A549 (cell line): Measurements from ENCODE around the gene ENAH. TPM values are rescaled to one million over a fixed set of nuclear protein-coding genes. Genes with fewer than 3 reads are reported as not detected.

Experiments used
- ATAC-seq, 2 experiments: fragments of 200-7000 bp in 1 of 2; fragments of >200 bp in 1 of 2; cut with Nextera tagmentation in 1 of 2; cut with Tn5 transposase in 1 of 2; 3 replicates each; pipeline versions ENCODE4 v1.8.0 to v1.9.1; 2018 to 2020; ENCODE audit warnings: mild to moderate bottlenecking in 1 of 2, moderate library complexity in 1 of 2
- CTCF ChIA-PET: fragments of 300-600 bp; sonication (Branson Sonifier 250); formaldehyde crosslinking; extraction: SDS; loops from one replicate; lab custom pipeline; 2021; ENCODE audit warnings: antibody characterized with exemption, inconsistent platforms; lab: Yijun Ruan, JAX
- POLR2A ChIA-PET: fragments of 350-600 bp; formaldehyde crosslinking; extraction: SDS; loops from one replicate; lab custom pipeline; 2021; ENCODE audit warnings: antibody characterized with exemption, inconsistent platforms; lab: Yijun Ruan, JAX
- DNase-seq, 2 experiments: peaks; one replicate each; pipeline versions ENCODE4 v3.0.0 to v3.0.0-alpha.2; 2011 to 2016; ENCODE audit warnings: low read depth in 1 of 2, low spot score in 1 of 2
- FAIRE-seq: peaks from 2 replicates; lab custom pipeline; 2011; peaks lifted over from hg19 to GRCh38; lab: Jason Lieb, UNC
- H3K27ac ChIP-seq, 2 experiments: fragments of >200 bp; sonication (Bioruptor Twin); formaldehyde crosslinking; 3 replicates each; pipeline ENCODE4 v1.5.1; 2016 to 2017
- H3K4me1 ChIP-seq: fragments of >200 bp; sonication (Bioruptor Twin); formaldehyde crosslinking; 3 replicates; pipeline ENCODE4 v1.6.1; 2016
- H3K4me2 ChIP-seq: fragments of >200 bp; sonication (Bioruptor Twin); formaldehyde crosslinking; 3 replicates; pipeline ENCODE4 v1.6.1; 2016
- H3K4me3 ChIP-seq: fragments of >200 bp; sonication (Bioruptor Twin); formaldehyde crosslinking; 3 replicates; pipeline ENCODE4 v1.5.1; 2016
- H3K9me3 ChIP-seq: fragments of >200 bp; sonication (Bioruptor Twin); formaldehyde crosslinking; 3 replicates; pipeline ENCODE4 v1.6.1; 2016
- BHLHE40 ChIP-seq: IDR thresholded peaks from 2 replicates; pipeline ENCODE4 v1.6.1; 2012; ENCODE audit warnings: low read depth, low read length, inconsistent platforms
- CBX2 ChIP-seq: fragments of 200-600 bp; sonication (generic); IDR thresholded peaks from 2 replicates; pipeline ENCODE4 v1.6.1; 2016; ENCODE audit warnings: low read depth, mild to moderate bottlenecking, borderline replicate concordance
- EHF ChIP-seq: fragments of 250-450 bp; sonication (Bioruptor Pico); IDR thresholded peaks from 2 replicates; pipeline ENCODE4 v1.5.0; 2020; ENCODE audit warnings: mild to moderate bottlenecking
- EP300 ChIP-seq, 2 experiments: fragments of >200 bp; sonication (Bioruptor Twin); formaldehyde crosslinking; IDR thresholded peaks; 2 replicates in 1 of 2; 3 replicates in 1 of 2; pipeline ENCODE4 v1.6.1; 2016 to 2017
- ESRRA ChIP-seq: fragments of 150-350 bp; IDR thresholded peaks from 2 replicates; pipeline ENCODE4 v1.6.1; 2014; ENCODE audit warnings: mild to moderate bottlenecking, low read length, borderline replicate concordance
- HDAC2 ChIP-seq: fragments of 200-600 bp; sonication (generic); IDR thresholded peaks from 2 replicates; pipeline ENCODE4 v1.6.1; 2016
- HEYL ChIP-seq: fragments of 250-450 bp; sonication (Bioruptor Pico); IDR thresholded peaks from 2 replicates; pipeline ENCODE4 v1.8.0; 2021; ENCODE audit warnings: mild to moderate bottlenecking, moderate library complexity
- KDM5A ChIP-seq: fragments of 200-600 bp; sonication (generic); IDR thresholded peaks from 2 replicates; pipeline ENCODE4 v1.6.1; 2016; ENCODE audit warnings: antibody characterized with exemption, mild to moderate bottlenecking
- MAFK ChIP-seq: fragments of 450-650 bp; IDR thresholded peaks from 2 replicates; pipeline ENCODE4 v1.6.1; 2014; ENCODE audit not compliant: partially characterized antibody
- MYC ChIP-seq: IDR thresholded peaks from 2 replicates; pipeline ENCODE4 v1.6.1; 2012; ENCODE audit warnings: mild to moderate bottlenecking, inconsistent platforms, low read length, improper control_type of control experiment, borderline replicate concordance
- NPAS2 ChIP-seq: fragments of 250-450 bp; sonication (Bioruptor Pico); IDR thresholded peaks from 2 replicates; pipeline ENCODE4 v1.8.0; 2022; ENCODE audit warnings: mild to moderate bottlenecking, moderate library complexity, borderline replicate concordance
- POLR2A ChIP-seq: IDR thresholded peaks from 2 replicates; pipeline ENCODE4 v1.6.1; 2012; ENCODE audit warnings: mild to moderate bottlenecking, low read length
- RCOR1 ChIP-seq: fragments of 150-350 bp; IDR thresholded peaks from 2 replicates; pipeline ENCODE4 v1.6.1; 2014; ENCODE audit warnings: antibody characterized with exemption, low read length, low read depth
- WGBS: methylation state at CpG from one replicate; pipeline ENCODE4 v1.1.6; 2017; ENCODE audit errors: missing lambda C conversion rate; 5-methylcytosine and 5-hydroxymethylcytosine counted together
- polyA plus RNA-seq, 4 experiments: library from polyadenylated mRNA; depleted of rRNA in 3 of 4; stranded (reverse); fragments of >200 nt; fragmentation: RNase III in 1 of 4; extraction: RNeasy Plus Mini Kit Qiagen cat#74134 plus additional on column Dnase treatment in 1 of 4; gene quantifications; 2 replicates in 3 of 4; 3 replicates in 1 of 4; pipeline ENCODE4 v1.2.3, GENCODE V29; 2011 to 2017
- TF ChIP-seq, protein P1 (sequence below): IDR thresholded peaks from 2 replicates; pipeline ENCODE4 v1.6.1; 2012
- TF ChIP-seq, protein P2 (sequence below): fragments of 150-350 bp; IDR thresholded peaks from 2 replicates; pipeline ENCODE4 v1.6.1; 2014; ENCODE audit warnings: low read depth, mild to moderate bottlenecking, low read length
- TF ChIP-seq, protein P3 (sequence below): fragments of >200 bp; sonication (Bioruptor Twin); formaldehyde crosslinking; IDR thresholded peaks from 3 replicates; pipeline ENCODE4 v1.5.1; 2016
- TF ChIP-seq, protein P4 (sequence below): fragments of >200 bp; sonication (Bioruptor Twin); formaldehyde crosslinking; IDR thresholded peaks from 3 replicates; pipeline ENCODE4 v1.6.1; 2016

ENAH gene
- polyA plus RNA-seq, 2 of the 4 experiments (the other 2 are of a cell fraction) = 142 to 155 TPM

DNA sequence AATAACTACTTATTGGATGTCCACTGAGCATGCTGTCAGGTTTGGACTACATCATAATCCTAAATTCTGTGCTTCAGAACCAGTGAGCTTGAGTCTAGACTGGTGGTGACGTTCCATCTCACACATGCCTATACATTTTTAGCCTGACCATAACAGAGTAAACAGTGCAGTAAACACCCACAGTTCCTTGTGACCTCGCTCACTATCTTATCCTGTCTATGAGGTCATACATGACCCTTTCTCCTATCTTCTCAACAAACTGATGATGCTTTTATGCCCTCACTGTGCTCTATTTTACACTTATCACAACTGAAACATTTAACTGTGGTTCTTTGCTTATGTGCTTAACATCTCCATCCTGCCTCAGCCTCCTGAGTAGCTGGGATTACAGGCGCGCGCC lies 91.2 kb downstream of the ENAH start:
- no peaks in the 10 kb centered on the region for H3K9me3 ChIP-seq
- 0 out of 6 replicates have a peak, but pooled peaks of 1 of the 2 experiments have one; percentile 27 for ATAC-seq
- no peak for TF ChIP-seq MAFK
- no peak for TF ChIP-seq CBX2
- TF ChIP-seq RCOR1 = no peak
- TF ChIP-seq HEYL (CRISPR knock-in tag) = no peak
- TF ChIP-seq MYC = no peak
- no peak for TF ChIP-seq POLR2A
- TF ChIP-seq, all 56 proteins: peak for 0
- FAIRE-seq (no peak), DNase-seq (no peak)
- Histone ChIP-seq H3K4me1 (no peaks in the 10 kb centered on the region), H3K4me2 (no peak overlapping the region), H3K27ac (no peak overlapping the region), H3K4me3 (no peak overlapping the region)
- POLR2A ChIA-PET = no interaction called here
- WGBS = 88% methylated on average over 5 of the region's 5 CpGs
- CTCF ChIA-PET = interaction anchor here (1.3 to 2.7 kb wide), 4 partner anchors 10 to 249 kb away, joined by 3 to 12 read pairs (median 8); partner anchors contain the start of gene EPHX1

DNA sequence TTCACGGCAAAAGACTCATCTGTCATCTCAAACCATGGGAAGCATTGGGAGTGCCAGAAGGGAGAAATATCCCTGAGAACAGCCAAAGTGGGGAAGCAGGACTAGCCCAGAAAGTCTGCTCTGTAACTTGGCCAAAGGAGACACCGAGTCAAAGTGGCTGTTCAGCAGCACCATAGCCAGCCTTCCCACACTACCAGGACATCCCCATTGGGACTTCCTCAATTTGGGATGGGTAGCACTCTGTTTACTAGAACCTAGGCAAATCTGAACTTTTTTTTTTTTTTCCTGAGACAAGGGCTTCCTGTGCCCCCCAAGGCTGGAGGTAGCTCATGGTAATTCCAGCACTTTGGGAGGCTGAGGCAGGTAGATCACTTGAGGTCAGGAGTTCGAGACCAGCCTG lies 93.0 kb downstream of the ENAH start:
- Histone ChIP-seq H3K4me1 (no peaks in the 10 kb centered on the region), H3K4me3 (no peak overlapping the region), H3K27ac (no peak overlapping the region), H3K4me2 (no peak overlapping the region), H3K9me3 (no peaks in the 10 kb centered on the region)
- DNase-seq (no peak), ATAC-seq (no peak), FAIRE-seq (no peak)
- ChIA-PET POLR2A (interaction anchor here (0.6 to 1.0 kb wide), 2 partner anchors 93 to 218 kb away, joined by 3 to 8 read pairs; partner anchors contain the start of genes ENAH and SRP9), CTCF (interaction anchor here (0.6 to 2.5 kb wide), 6 partner anchors 9 to 219 kb away, joined by 3 to 14 read pairs (median 3); no protein-coding TSS in a partner anchor)
- TF ChIP-seq, protein P1, sequence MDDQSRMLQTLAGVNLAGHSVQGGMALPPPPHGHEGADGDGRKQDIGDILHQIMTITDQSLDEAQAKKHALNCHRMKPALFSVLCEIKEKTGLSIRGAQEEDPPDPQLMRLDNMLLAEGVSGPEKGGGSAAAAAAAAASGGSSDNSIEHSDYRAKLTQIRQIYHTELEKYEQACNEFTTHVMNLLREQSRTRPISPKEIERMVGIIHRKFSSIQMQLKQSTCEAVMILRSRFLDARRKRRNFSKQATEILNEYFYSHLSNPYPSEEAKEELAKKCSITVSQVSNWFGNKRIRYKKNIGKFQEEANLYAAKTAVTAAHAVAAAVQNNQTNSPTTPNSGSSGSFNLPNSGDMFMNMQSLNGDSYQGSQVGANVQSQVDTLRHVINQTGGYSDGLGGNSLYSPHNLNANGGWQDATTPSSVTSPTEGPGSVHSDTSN = no peak
- no peak for TF ChIP-seq ESRRA
- no peak for TF ChIP-seq HDAC2
- no peak for TF ChIP-seq KDM5A
- WGBS = 94% methylated on average over 3 of the region's 3 CpGs

DNA sequence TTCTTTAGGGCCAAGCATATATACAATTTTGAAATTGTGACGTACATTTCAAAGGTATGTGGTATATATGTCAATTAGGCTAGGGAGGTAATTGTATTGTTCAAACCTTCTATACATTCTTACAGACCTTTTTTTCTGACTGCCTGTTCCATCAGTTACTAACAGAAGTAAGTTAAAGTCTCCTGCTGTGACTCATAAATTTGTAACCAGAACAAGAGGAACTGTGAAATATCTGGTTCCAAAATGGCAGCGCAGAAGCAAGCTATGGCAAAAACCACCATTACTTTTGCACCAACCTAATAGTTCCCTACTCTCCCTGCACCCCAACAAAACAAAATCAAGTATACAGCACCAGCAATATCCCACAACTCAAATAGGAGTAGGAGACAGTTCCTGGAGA lies 93.6 kb downstream of the ENAH start:
- Histone ChIP-seq H3K4me3 (no peak overlapping the region), H3K27ac (no peak overlapping the region), H3K9me3 (no peaks in the 10 kb centered on the region), H3K4me1 (no peaks in the 10 kb centered on the region), H3K4me2 (no peak overlapping the region)
- FAIRE-seq (peak; percentile 63), DNase-seq (no peak), ATAC-seq (no peak)
- ChIA-PET POLR2A (interaction anchor here (0.6 to 1.0 kb wide), 2 partner anchors 93 to 218 kb away, joined by 3 to 8 read pairs; partner anchors contain the start of genes ENAH and SRP9), CTCF (interaction anchor here (0.5 to 2.5 kb wide), 4 partner anchors 66 to 433 kb away, joined by 3 to 14 read pairs (median 4); no protein-coding TSS in a partner anchor)
- no peak for TF ChIP-seq BHLHE40
- TF ChIP-seq, protein P2, sequence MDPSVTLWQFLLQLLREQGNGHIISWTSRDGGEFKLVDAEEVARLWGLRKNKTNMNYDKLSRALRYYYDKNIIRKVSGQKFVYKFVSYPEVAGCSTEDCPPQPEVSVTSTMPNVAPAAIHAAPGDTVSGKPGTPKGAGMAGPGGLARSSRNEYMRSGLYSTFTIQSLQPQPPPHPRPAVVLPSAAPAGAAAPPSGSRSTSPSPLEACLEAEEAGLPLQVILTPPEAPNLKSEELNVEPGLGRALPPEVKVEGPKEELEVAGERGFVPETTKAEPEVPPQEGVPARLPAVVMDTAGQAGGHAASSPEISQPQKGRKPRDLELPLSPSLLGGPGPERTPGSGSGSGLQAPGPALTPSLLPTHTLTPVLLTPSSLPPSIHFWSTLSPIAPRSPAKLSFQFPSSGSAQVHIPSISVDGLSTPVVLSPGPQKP = no peak
- TF ChIP-seq EP300 (IDR thresholded peaks at IDR 0.05) = no peak
- TF ChIP-seq NPAS2 = no peak
- TF ChIP-seq EHF = no peak
- 98% methylated on average over 2 of the region's 2 CpGs for WGBS

DNA sequence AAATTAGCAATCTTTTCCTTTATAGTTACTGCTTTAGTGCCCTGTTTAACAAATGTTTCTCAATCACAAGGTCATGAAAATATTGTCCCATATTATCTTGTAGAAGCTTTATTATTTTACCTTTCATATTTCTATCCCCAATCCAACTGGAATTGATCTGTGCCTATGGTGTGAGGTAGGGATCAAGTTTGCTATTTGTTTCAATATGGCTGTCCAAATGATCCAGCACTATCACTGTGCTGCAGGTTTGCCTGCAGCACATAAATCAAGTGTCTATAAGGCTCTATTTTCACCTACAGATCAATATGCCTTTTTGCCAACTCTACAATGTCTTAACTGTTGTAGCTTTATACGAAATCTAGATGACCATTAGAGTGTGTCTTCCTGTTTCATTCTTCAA lies 96.2 kb downstream of the ENAH start:
- Histone ChIP-seq H3K27ac (no peak overlapping the region), H3K4me1 (no peaks in the 10 kb centered on the region), H3K9me3 (no peaks in the 10 kb centered on the region), H3K4me2 (no peak overlapping the region), H3K4me3 (no peak overlapping the region)
- TF ChIP-seq, protein P3, sequence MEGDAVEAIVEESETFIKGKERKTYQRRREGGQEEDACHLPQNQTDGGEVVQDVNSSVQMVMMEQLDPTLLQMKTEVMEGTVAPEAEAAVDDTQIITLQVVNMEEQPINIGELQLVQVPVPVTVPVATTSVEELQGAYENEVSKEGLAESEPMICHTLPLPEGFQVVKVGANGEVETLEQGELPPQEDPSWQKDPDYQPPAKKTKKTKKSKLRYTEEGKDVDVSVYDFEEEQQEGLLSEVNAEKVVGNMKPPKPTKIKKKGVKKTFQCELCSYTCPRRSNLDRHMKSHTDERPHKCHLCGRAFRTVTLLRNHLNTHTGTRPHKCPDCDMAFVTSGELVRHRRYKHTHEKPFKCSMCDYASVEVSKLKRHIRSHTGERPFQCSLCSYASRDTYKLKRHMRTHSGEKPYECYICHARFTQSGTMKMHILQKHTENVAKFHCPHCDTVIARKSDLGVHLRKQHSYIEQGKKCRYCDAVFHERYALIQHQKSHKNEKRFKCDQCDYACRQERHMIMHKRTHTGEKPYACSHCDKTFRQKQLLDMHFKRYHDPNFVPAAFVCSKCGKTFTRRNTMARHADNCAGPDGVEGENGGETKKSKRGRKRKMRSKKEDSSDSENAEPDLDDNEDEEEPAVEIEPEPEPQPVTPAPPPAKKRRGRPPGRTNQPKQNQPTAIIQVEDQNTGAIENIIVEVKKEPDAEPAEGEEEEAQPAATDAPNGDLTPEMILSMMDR = no peak
- TF ChIP-seq, protein P4, sequence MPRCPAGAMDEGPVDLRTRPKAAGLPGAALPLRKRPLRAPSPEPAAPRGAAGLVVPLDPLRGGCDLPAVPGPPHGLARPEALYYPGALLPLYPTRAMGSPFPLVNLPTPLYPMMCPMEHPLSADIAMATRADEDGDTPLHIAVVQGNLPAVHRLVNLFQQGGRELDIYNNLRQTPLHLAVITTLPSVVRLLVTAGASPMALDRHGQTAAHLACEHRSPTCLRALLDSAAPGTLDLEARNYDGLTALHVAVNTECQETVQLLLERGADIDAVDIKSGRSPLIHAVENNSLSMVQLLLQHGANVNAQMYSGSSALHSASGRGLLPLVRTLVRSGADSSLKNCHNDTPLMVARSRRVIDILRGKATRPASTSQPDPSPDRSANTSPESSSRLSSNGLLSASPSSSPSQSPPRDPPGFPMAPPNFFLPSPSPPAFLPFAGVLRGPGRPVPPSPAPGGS = no peak
- no peak for DNase-seq
- ATAC-seq = no peak
- ChIA-PET CTCF (interaction anchor here (1.0 to 7.9 kb wide), 7 partner anchors 9 to 221 kb away, joined by 3 to 86 read pairs (median 6); partner anchors contain the start of gene SRP9), POLR2A (interaction anchor here (1.1 kb wide), 1 partner anchor 221 kb away, joined by 3 read pairs; the partner anchor contains the start of gene SRP9)
- no peak for FAIRE-seq
- 89% methylated on average over 1 of the region's 1 CpG for WGBS
